Cardiac ventricle fibroblast (primary cell): Measurements from ENCODE around the gene SH2D1B. TPM values are rescaled to one million over a fixed set of nuclear protein-coding genes. Genes with fewer than 3 reads are reported as not detected.

Experiments
- total RNA-seq: library from RNA; depleted of rRNA; stranded (reverse); fragments of >200 nt; gene quantifications from 2 replicates; pipeline ENCODE4 v1.2.3, GENCODE V29; 2015

Gene SH2D1B
- total RNA-seq: not detected in 2 replicates

GRCh38 chr1:162412002-162412401 is at the start of gene SH2D1B:
Gene SH2D1B (minus strand): TSS chr1:162412136. CDS start chr1:162412016, 120 bp downstream.

GRCh38 chr1:162381383-162381782 is 30.6 kb downstream of the SH2D1B start, which contains the start of gene C1orf226:
Gene C1orf226 (plus strand): TSS chr1:162381728. CDS start chr1:162381902, 174 bp downstream.

GRCh38 chr1:162376691-162377090 is 35.2 kb downstream of the SH2D1B start, which contains the start of gene SPATA46:
Gene SPATA46 (minus strand): TSS chr1:162376854. CDS start chr1:162376790, 64 bp downstream.

Other genes with a start within 250 kb of the SH2D1B start
- gene SPATA46, start 35.3 kb downstream of the SH2D1B start, total RNA-seq: not detected in 2 replicates
- 0.15 and 1.7 TPM in 2 replicates for gene C1orf226, start 30.4 kb downstream of the SH2D1B start, total RNA-seq
- 26.1 and 31.5 TPM in 2 replicates for gene UHMK1, start 85.7 kb upstream of the SH2D1B start, total RNA-seq
- gene UAP1, start 149.6 kb upstream of the SH2D1B start, total RNA-seq: 62.9 and 65.5 TPM in 2 replicates
- 95.1 and 106 TPM in 2 replicates for gene DDR2, start 220.3 kb upstream of the SH2D1B start, total RNA-seq